ENCODE results near the gene ZNF76. TPM values are rescaled to one million over a fixed set of nuclear protein-coding genes. Genes with fewer than 3 reads are reported as not detected.
A peak's percentile ranks its signal among the peaks of the same experiment; 100 is the strongest.

ZNF76 gene
- total RNA-seq, 3 donors from 2014 or later, result 33.2 to 42.6 (median 36.2) TPM

DNA sequence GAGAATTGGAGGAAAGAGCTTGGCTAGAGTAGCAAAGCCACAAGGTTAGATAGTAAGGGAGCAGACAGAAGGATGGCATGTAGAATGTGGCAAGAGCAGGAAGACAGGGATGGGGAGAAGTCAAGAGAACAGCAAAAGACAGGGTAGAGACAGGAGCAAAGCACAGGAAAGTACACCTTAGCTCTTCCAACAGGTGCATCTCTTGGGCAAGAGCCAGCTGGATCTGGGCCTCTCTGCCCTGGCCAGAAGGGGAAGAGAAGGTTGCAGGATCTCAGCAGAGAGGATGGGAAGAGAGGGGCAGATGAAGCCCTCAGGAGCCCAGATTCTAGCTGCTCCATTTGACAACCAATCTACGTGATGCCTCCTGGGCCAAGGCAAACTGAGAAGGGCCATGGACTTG, 29.0 kb upstream of the ZNF76 start:
- H3K9me3 ChIP-seq, result no peaks in the 10 kb centered on the region
- no peaks in the 10 kb centered on the region for H3K36me3 ChIP-seq (ENCODE audit: low read depth)
- DNase-seq, result no peak
- H3K4me3 ChIP-seq, result no peak overlapping the region
- no peak for ATAC-seq
- TF ChIP-seq, protein P1, sequence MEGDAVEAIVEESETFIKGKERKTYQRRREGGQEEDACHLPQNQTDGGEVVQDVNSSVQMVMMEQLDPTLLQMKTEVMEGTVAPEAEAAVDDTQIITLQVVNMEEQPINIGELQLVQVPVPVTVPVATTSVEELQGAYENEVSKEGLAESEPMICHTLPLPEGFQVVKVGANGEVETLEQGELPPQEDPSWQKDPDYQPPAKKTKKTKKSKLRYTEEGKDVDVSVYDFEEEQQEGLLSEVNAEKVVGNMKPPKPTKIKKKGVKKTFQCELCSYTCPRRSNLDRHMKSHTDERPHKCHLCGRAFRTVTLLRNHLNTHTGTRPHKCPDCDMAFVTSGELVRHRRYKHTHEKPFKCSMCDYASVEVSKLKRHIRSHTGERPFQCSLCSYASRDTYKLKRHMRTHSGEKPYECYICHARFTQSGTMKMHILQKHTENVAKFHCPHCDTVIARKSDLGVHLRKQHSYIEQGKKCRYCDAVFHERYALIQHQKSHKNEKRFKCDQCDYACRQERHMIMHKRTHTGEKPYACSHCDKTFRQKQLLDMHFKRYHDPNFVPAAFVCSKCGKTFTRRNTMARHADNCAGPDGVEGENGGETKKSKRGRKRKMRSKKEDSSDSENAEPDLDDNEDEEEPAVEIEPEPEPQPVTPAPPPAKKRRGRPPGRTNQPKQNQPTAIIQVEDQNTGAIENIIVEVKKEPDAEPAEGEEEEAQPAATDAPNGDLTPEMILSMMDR (IDR thresholded peaks at IDR 0.05), result no peak
- no peaks in the 10 kb centered on the region for H3K4me1 ChIP-seq (ENCODE audit: low read depth)
- intact Hi-C loops (cut with DNase I, micrococcal nuclease), result no loop called here

DNA sequence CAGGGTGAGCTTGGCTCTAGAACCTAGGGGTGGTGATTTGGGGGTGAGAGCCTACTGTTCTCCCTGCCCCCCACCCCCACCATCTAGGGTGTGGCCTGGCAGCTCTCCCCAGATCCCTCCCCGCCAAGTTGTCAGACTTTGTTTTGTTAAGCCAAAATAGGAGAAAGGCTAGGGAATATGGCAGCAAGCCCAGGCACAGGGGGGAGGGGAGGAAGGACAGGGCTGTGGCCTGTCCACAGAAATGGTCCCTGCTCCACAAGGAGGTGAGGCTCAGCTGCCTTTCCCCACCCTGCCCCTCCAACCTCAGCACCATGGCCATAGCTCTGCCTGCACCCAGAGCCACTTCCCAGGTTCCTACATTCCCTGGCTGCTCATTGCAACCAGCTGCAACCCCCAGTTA, 28.6 kb upstream of the ZNF76 start:
- TF ChIP-seq, protein P1 (IDR thresholded peaks at IDR 0.05), result no peak
- Histone ChIP-seq H3K9me3 (no peaks in the 10 kb centered on the region), H3K4me1 (ENCODE audit: low read depth) (no peaks in the 10 kb centered on the region), H3K4me3 (no peak overlapping the region), H3K36me3 (ENCODE audit: low read depth) (no peaks in the 10 kb centered on the region)
- ATAC-seq (no peak), DNase-seq (peak in 2 of 3 donors; percentile 35 to 38)
- intact Hi-C loops (cut with DNase I, micrococcal nuclease), result no loop called here

DNA sequence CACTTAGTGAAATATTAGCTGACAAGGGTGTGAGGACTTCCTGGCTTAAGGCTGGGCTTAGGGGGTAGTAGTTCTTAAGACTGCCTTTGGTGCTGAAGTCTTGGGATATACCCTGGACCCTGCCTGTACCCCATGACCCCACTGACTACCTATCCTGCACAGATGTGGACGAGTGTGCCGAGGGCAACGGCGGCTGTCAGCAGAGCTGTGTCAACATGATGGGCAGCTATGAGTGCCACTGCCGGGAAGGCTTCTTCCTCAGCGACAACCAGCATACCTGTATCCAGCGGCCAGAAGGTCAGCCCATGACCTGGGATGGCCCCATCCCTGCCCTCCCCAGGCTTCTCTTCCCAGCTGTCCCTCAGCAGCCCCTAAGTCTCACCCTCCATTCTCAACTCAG, 28.0 kb upstream of the ZNF76 start:
- H3K4me1 ChIP-seq (ENCODE audit: low read depth), result no peaks in the 10 kb centered on the region
- DNase-seq (no peak), ATAC-seq (no peak)
- H3K9me3 ChIP-seq, result no peaks in the 10 kb centered on the region
- H3K36me3 ChIP-seq (ENCODE audit: low read depth), result no peaks in the 10 kb centered on the region
- H3K4me3 ChIP-seq, result no peak overlapping the region
- intact Hi-C loops (cut with DNase I, micrococcal nuclease), result no loop called here
- TF ChIP-seq, protein P1 (IDR thresholded peaks at IDR 0.05), result no peak

DNA sequence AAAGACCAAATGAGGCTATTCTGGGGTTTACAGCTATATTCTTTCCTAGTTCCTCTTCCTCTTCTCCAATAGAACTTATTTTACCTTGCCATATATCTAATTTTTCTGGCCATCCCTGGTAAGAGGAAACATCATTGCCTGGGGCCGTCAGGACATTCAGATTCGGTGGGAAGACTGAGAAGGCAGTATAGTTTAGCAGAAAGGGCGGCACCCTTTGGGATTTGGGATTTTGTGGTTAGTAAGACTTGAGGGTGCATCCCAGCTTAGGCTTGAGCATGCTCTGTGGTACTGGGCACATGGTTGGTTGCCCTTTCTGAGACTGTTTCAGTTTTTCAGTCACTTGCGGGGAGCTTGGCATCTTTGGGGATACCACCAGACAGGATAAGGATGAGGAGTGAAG, 24.6 kb upstream of the ZNF76 start:
- TF ChIP-seq, protein P1 (IDR thresholded peaks at IDR 0.05), result no peak
- Histone ChIP-seq H3K36me3 (ENCODE audit: low read depth) (no peaks in the 10 kb centered on the region), H3K9me3 (no peaks in the 10 kb centered on the region), H3K4me3 (no peak overlapping the region), H3K4me1 (ENCODE audit: low read depth) (no peaks in the 10 kb centered on the region)
- no peak for DNase-seq
- intact Hi-C loops (cut with DNase I, micrococcal nuclease), result no loop called here
- no peak for ATAC-seq

DNA sequence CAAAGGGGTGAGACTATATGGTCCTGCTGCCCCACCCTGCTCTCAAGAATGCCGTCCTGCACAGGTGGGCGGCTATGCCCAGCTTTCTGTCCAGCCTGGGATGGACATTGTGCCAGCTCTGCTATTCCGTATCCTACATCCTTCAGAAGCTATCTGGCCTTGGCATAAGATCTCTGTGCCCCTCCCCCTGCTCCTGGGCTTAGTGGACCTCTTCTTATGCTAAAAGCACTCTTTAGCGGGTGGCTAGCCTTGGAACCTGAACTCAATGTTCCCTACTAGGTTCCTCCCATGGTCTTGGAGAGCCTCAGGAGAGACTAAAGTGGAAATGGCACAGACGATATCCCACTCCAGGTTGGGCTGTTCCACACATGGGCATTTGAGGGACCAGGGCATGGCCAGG, 23.3 kb upstream of the ZNF76 start:
- no peak for DNase-seq
- TF ChIP-seq, protein P1 (IDR thresholded peaks at IDR 0.05), result no peak
- Histone ChIP-seq H3K4me3 (no peak overlapping the region), H3K36me3 (ENCODE audit: low read depth) (no peaks in the 10 kb centered on the region), H3K4me1 (ENCODE audit: low read depth) (no peaks in the 10 kb centered on the region), H3K9me3 (no peaks in the 10 kb centered on the region)
- no peak for ATAC-seq
- intact Hi-C loops (cut with DNase I, micrococcal nuclease), result no loop called here

DNA sequence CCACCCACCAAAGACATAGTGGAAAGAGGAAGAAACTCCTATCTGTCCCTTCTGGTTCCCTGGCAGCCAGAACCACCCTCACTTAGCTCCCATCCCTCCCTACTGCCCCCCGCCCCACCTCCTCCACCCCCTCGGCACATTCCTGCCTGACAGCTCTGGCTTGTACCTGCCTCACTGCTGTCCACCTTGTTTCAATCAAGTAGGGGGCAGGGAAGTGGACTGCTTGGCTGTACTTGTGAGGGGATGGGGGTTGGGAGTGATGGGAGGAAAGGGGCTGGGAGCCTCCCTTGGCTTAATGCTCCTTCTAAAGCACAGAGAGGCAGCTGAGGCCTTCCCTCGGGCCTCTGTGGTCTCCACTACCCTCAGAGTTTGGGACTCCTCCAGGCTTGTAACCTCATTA, 22.1 kb upstream of the ZNF76 start:
- Histone ChIP-seq H3K36me3 (ENCODE audit: low read depth) (no peaks in the 10 kb centered on the region), H3K4me1 (ENCODE audit: low read depth) (no peaks in the 10 kb centered on the region), H3K9me3 (no peaks in the 10 kb centered on the region), H3K4me3 (no peak overlapping the region)
- intact Hi-C loops (cut with DNase I, micrococcal nuclease), result no loop called here
- no peak for DNase-seq
- ATAC-seq, result no peak
- TF ChIP-seq, protein P1 (IDR thresholded peaks at IDR 0.05), result no peak

Data from mucosa of descending colon (tissue), 3 donors.